GM18505 (cell line): ENCODE measurements around the gene KDM7A.

Experiments used
- ATAC-seq: cut with Tn5 transposase; IDR thresholded peaks from one replicate; pipeline ENCODE4 v1.9.1; 2021; ENCODE audit not compliant: unreplicated experiment
- POLR2A ChIP-seq: IDR thresholded peaks from 4 replicates; pipeline ENCODE4 v1.6.1; 2011; ENCODE audit warnings: borderline replicate concordance; ENCODE audit not compliant: insufficient read depth, insufficient read length; ENCODE audit errors: extremely low read depth

Gene KDM7A

GRCh38 chr7:140176811-140177702 lies at the start of gene KDM7A:
KDM7A (minus strand) TSS chr7:140176983; CDS start chr7:140176937, 46 bp downstream.
- peak; percentile 63 for TF ChIP-seq POLR2A
- ATAC-seq: peak; percentile 61

GRCh38 chr7:140225562-140226249 lies 48.9 kb upstream of the KDM7A start:
- ATAC-seq: no peak

GRCh38 chr7:140223515-140224221 lies 46.9 kb upstream of the KDM7A start:
- ATAC-seq: no peak
- no peak for TF ChIP-seq POLR2A

More at GRCh38 chr7:140225562-140226249, 48.9 kb upstream of the KDM7A start:
- no peak for TF ChIP-seq POLR2A

- ATAC-seq: no peak
- no peak for TF ChIP-seq POLR2A
Observed at GRCh38 chr7:140222814-140223213, 46.0 kb upstream of the KDM7A start.

- no peak for ATAC-seq
- no peak for TF ChIP-seq POLR2A
Observed at GRCh38 chr7:140219672-140220524, 43.1 kb upstream of the KDM7A start.

GRCh38 chr7:140218656-140219055 lies 41.9 kb upstream of the KDM7A start:
- ATAC-seq: no peak
- TF ChIP-seq POLR2A: no peak

GRCh38 chr7:140217750-140218501 lies 41.1 kb upstream of the KDM7A start:
- no peak for ATAC-seq
- no peak for TF ChIP-seq POLR2A

GRCh38 chr7:140215281-140215680 lies 38.5 kb upstream of the KDM7A start:
- no peak for ATAC-seq
- no peak for TF ChIP-seq POLR2A

GRCh38 chr7:140214075-140214684 lies 37.4 kb upstream of the KDM7A start:
- no peak for ATAC-seq
- TF ChIP-seq POLR2A: no peak

- ATAC-seq: no peak
- no peak for TF ChIP-seq POLR2A
Observed at GRCh38 chr7:140213684-140214074, 36.9 kb upstream of the KDM7A start.

GRCh38 chr7:140212100-140212881 lies 35.5 kb upstream of the KDM7A start:
- ATAC-seq: peak; percentile 60
- TF ChIP-seq POLR2A: no peak

- no peak for ATAC-seq
Observed at GRCh38 chr7:140211698-140212097, 34.9 kb upstream of the KDM7A start.

More at GRCh38 chr7:140211698-140212097, 34.9 kb upstream of the KDM7A start:
- no peak for TF ChIP-seq POLR2A
